HG03457 (cell line): ENCODE measurements around the gene SCN5A.

ENCODE experiments used
- ATAC-seq: cut with Tn5 transposase; IDR thresholded peaks from one replicate; pipeline ENCODE4 v1.9.1; 2021; ENCODE audit warnings: moderate number of reproducible peaks; ENCODE audit not compliant: unreplicated experiment

SCN5A gene

GRCh38 chr3:38562467-38562925 lies 87.0 kb downstream of the SCN5A start:
- ATAC-seq = no peak

DNA sequence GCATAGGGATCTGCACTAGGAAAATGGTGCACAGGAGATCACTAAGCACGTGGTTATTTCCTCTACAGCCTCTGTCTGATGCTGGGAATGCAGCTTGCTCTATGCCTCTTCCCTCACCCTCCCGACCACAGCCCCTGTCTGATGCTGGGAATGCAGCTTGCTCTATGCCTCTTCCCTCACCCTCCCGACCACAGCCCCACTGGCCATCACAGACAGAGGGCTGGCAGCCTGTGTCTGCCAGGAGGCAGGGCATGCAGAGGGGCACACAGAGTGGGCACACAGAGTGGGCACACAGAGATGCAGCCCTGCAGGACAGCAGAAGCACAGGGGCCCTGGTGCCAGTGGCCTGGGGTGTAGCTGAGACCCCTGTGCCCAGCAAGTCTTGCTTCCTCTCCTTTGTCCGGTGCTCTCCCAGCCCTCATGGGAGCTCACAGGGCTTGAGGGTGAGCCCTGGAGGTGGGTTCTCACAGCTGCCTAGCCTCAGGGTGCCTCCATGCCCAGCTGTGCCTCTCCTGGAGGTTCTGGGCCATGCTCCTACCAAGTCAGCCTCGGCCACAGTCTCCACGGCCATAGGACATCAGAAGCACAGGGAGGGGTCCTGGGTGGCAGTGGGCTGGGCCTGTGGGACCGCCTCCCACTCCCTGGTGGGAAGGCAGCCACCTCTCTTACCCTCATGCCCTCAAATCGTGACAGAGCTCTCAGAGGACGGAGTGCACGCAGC lies 87.6 kb downstream of the SCN5A start:
- ATAC-seq = no peak

DNA sequence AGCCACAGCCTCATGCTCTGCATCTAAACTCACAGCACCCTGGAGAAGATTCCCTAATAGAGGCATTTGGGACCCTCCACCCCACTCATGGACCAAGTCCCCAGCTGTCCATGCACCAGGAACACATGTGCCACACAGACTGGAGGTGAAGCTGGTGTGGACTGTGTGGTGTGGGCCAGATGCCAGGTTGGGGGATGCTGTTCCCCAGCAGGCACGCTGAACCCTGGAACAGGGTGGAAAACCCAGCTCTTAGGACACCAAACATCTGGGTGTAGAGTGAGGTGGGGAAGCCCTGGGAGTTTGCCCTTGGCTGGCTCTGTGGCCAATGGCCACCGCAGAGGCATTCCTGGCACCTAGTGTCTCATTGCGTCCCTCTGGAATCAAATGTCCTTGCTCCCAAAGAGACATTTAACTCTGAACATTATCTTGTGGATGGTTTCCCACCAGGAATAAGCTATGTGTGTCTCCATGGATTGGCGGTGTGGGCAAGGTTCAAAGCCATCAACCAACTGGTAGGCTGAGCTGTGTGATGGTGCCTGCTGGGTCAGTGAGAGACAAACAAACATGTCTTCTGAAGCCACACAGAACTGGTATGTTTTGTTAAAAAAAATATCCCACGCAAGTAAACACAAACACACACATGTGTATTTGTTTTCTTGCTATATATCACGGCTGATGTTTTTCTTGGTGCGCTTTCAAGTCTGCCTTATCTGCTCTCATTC lies 88.3 kb downstream of the SCN5A start:
- ATAC-seq = no peak

DNA sequence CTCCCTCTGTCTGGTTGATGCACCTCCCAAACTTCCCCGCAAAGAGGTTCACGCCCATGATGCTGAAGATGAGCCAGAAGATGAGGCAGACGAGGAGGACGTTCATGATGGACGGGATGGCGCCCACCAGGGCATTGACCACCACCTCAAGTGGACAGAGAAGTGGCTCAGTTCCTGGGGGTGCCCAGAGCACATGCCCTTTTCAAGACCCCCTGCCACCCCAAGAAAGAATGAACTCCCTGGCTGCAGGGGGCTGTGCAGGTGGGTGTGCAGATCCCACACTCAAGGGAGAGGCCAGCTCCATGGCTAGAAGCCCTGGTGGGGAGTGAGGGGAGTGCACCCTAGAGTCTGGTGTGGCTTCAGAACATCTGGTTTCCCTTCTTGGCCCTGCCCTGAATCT lies 89.2 kb downstream of the SCN5A start:
- ATAC-seq = no peak

DNA sequence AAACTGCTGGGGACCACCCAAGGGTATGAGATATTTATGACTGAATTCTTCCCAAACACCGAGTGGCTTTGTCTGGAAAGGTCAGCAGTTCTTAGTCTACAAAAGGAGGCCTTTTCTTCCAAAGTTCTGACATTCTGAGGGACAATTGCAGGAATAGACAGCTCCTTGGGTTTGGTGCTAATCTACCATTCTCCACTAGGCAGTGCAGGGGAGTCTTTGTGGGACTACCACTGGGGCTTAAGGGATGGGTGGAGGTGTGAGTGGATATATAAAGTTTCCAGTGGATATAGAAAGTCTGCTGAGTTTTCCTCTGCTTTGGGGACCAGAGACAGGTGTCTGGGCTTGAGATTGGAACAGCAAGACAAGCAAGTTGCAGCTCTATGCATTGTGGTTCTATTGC lies 90.6 kb downstream of the SCN5A start:
- no peak for ATAC-seq

DNA sequence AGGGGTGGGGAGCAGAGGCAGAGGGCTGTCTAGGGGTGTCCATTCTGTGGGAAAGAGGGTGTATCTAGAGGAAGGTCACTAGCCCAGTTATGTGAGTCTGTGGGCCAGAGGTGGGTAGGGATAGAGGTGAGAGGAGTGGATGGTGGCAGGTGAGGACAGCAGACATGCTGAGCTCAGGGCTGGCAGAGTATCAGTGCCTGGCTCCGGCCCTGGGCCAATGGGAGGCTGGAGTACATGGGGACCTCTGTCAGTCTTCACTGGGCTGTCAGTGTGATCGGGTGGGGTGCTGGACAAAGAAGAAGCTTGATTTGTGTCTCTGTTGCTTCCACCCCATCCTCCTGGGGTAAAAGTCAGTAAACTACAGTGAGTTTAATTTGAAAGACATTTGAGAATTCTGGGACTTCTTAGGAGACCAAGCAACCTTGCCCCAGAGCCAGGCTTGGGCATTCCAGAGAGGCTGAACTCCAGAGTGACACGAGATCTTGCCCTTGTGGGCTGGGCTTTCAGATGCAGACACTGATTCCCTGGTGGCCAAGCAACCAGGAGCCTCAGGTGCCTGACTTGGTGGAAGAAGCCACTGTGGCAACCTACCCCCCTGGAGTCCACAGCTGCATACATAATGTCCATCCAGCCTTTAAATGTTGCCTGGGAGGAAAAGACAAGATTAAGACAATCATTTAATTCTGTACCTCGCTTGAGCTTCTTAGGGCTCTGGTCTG lies 92.7 kb downstream of the SCN5A start:
- ATAC-seq = no peak

GRCh38 chr3:38555926-38556325 lies 93.6 kb downstream of the SCN5A start:
- no peak for ATAC-seq

DNA sequence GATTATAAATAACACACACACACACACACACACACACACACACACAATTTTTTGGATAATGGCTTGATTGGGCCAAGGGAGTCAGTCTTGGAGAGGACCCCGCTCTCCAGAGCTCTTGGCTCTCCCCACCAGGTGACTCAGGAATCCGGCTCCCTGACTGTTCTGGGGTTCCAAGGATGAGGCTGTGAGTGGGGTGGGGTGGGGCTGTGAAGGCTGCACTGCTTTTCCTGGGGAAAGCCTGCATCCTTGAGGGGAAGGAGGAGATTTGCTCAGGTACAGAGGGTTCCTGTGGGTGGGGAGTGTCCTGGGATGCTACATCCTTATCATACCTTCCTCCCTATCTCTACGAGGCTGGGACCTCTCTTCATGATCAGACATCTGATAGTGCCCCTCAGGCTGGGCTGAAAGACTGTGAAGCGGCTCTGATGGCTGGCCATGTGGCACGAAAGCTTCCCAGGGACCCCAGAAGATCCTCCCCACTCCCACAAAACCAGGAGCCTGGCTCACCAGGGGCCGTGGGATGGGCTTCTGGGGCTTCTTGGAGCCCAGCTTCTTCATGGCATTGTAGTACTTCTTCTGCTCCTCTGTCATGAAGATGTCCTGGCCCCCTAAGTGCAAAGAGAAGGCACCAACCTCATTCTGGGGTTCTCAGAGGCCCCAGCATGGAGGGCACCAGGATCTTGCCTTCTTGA lies 94.2 kb downstream of the SCN5A start:
- ATAC-seq = no peak

- no peak for ATAC-seq
These were observed 95.2 kb downstream of the SCN5A start for GRCh38 chr3:38554127-38554827.

GRCh38 chr3:38553071-38553470 lies 96.4 kb downstream of the SCN5A start:
- ATAC-seq = no peak

- no peak for ATAC-seq
These were observed 97.1 kb downstream of the SCN5A start for GRCh38 chr3:38552364-38552763.

DNA sequence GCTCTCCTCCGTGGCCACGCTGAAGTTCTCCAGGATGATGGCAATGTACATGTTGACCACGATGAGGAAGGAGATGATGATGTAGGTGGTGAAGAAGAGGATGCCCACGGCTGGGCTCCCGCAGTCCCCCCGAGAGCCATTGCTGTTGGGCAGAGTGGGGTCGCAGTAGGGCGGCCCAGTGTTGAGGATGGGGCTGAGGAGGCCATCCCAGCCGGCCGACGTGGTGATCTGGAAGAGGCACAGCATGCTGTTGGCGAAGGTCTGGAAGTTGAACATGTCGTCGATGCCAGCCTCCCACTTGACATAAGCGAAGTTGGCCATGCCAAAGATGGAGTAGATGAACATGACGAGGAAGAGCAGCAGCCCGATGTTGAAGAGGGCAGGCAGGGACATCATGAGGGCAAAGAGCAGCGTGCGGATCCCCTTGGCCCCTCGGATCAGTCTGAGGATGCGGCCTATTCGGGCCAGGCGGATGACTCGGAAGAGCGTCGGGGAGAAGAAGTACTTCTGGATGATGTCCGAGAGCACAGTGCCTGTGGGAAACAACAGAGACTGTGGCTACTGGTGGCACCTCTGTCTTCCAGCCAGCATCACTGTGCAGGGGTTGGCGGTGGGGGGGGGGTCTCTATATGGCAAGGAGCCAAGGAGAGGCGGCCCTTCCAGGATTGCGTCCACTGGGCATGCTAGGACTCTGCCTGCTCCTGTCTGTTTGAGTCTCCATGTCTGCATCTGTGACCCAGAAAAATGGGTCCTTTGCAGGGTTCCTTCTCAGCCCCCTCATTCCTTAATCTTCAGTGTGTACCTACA lies 98.3 kb downstream of the SCN5A start:
- no peak for ATAC-seq

DNA sequence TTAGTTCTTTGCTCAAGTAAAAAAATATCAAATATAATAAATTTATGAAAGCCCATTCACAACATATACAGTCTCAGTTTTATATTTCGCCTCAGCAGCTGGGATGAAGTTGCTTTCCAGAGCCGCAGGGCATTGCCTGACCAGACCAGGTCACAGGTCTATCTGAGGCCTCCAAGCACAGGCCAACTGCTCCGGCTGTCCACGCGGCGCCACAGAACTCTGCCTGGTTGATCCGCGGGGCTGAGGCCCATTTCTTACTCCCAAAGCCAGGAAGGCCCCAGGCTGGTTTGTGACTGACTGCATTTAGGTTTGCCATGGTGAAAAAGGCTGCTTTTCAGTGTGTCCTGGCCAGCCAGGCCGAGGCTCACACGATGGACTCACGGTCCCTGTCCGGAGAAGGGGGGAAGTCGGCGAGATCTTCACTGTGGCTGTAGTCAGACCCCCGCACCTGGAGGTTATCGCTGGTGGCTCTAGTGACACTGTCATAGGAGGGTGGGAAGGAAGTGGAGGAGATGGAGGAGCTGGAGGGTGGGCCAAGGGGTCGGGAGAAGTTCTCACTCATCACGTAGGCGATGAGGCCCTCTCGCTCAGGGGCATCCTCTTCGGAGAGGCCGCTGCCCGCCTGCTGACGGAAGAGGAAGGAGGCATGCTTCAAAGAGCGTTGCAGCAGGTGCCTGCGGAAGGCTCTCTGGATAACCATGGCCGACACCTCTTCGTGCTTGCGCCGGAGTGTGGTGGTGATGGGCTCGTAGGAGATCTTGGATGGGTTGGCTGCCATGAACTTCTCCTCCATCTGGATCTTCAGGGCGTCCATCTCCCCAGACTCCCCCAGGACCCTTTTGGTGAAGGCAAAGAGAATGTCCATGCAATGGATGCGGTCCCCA lies 99.3 kb downstream of the SCN5A start:
- ATAC-seq = no peak

DNA sequence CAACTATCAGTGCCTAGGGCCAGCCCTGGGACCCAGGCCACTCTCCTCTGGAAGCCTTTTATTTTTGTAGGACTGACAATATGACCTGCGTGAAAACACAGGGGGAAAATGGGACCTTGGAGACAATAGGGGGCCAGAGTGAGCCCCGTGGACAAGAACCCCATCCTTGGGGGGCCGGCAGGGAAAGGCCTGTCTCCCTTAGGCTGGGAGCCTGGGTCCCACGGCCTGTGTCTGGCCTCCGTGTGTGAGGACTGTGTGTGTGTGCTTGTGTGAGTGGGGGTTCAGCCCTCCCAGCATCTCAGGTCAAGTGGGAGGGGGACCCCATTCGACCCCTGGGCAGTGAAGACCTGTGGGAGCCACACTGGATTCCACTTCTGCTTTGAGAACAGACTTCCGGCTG lies 100.0 kb downstream of the SCN5A start:
- no peak for ATAC-seq

GRCh38 chr3:38549082-38549481 lies 100.4 kb downstream of the SCN5A start:
- no peak for ATAC-seq

DNA sequence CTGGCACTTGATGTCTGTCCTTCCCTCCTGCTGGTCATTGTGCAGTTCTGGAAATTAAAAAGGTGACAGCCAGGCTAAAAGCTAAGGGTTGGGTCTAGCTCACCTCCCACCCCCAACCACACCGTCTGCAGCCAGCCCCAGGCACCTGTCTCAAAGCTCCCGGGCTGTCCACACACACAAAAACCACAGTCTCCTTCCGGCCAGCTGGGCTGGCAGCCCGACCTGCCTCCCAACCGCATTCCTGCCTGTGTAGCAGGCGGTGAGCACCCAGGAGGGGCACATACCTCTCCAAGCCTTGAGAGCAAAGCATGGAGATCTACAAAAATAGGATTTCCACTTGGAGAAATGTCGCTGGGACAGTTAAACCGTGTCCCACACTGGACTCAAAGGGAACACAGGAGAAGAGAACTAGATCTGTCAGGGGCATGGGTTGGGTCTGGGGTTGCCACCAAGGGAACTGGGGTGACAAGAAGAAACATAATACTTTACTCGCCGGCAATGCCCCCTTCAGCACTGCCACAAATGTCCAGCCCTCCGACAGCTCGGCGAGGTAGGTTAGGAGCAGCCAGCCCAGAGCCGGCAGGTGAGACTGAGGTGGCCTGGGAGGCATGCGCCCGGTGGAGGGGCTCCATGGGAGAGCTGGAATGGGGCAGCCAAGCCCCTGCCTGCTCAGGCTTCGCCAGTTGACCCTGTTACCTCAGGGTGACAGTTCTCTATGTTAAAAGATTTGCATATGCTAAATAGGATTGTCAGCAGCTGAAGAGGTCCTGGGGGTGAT lies 101.1 kb downstream of the SCN5A start:
- no peak for ATAC-seq

GRCh38 chr3:38545983-38546382 lies 103.5 kb downstream of the SCN5A start:
- no peak for ATAC-seq

DNA sequence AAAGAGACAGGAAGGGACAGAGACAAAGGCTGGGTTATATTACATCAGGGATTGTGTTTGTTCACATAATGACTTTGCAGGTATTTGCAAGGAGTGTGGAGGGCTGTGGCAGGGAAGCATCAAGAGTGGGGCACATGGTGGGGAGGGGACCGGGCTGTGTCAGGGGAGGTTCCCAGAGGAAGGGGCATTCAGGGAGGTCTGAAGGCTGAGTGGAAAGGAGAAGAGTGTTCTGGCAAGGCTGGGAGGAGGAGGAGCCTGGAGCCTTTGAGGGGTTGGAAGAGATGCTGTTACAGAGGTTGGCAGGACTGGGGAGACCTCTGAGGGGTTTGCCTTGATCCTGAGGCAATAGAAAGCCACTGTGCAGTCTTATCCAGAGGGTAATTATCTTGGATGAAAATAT lies 103.9 kb downstream of the SCN5A start:
- no peak for ATAC-seq
